Activated CD4-positive, alpha-beta T cell treated with anti-CD3 and anti-CD28 coated beads, Interleukin-2, amount 50 U/mL, for 24 hours (primary cell): ENCODE results near the gene LCNL1.

ENCODE experiments used
- DNase-seq, 2 donors: peaks; one replicate each; pipeline ENCODE4 v3.0.0-alpha.2; 2020; ENCODE audit warnings: low read depth in 1 of 2, low spot score in 1 of 2

LCNL1 gene

GRCh38 chr9:137009217-137009616 is 26.4 kb downstream of the LCNL1 start:
- no peak for DNase-seq

GRCh38 chr9:137009938-137010732 is 27.3 kb downstream of the LCNL1 start:
- DNase-seq = no peak

- DNase-seq = no peak
Measured at GRCh38 chr9:137011156-137011555, 28.4 kb downstream of the LCNL1 start.

- no peak for DNase-seq
Measured at GRCh38 chr9:137011907-137012675, 29.3 kb downstream of the LCNL1 start.

DNA sequence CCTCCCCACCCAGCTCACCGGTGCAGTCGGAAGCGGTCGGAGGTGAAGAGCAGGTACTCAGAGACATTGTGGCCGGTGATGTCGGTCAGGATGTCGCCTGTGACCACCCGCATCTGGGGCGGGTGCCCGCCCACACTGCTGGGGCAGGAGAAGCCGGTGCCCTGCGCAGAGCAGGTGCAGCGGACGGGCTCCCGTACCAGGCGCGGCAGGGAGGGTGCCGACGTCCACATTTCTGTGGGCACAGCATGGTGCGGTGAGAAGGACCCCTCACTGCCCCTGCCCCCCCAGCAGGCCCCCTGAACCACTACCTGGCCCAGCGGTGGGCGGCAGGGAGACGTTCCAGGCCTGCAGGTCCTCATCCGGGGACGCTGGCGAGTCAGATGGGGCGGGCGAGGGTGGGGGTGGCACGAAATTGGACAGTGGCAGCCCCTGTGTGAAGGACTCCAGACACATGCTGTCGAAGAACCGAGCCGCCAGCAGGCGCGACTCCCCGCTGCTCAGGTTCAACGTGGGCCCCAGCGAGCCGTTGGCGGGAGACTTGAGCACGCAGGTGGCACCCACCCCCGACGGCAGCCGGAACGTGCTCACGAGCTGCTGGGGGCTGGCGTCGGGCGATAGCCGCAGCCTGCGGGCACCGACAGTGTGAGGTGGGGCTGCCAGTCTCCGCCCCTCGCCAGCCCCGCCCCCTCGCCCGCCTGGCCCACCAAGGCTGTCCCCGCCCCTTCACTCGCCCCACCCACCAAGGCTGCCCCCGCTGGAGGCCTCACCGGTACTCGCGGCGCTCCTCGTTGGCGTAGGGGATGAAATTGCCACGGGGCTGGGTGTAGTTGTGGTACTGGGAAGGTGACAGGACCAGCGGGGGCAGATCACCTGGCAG is 30.1 kb downstream of the LCNL1 start:
- no peak for DNase-seq

DNA sequence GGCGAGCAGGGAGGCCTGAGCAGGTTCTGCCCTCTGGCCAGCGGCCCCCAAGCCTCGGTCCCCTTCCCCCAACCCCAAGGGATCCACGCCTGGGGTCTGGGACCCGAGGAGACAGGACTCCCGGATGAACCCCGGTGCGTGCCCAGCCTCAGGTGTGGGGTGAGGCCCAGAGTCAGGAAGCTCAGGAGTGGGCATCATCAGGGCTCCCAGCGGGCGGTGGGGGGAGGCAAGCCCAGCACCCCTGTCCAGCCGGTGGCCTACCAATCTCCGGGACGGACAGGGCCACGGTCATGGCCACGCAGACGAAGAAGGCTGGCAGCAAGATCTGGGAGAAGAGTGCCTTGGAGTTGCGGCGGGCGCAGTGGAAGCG is 30.8 kb downstream of the LCNL1 start:
- DNase-seq = no peak

GRCh38 chr9:137014166-137014565 is 31.4 kb downstream of the LCNL1 start:
- DNase-seq = no peak

- no peak for DNase-seq
Measured at GRCh38 chr9:137014776-137015539, 32.2 kb downstream of the LCNL1 start.

- DNase-seq = no peak
Measured at GRCh38 chr9:137015540-137015930, 32.7 kb downstream of the LCNL1 start.

DNA sequence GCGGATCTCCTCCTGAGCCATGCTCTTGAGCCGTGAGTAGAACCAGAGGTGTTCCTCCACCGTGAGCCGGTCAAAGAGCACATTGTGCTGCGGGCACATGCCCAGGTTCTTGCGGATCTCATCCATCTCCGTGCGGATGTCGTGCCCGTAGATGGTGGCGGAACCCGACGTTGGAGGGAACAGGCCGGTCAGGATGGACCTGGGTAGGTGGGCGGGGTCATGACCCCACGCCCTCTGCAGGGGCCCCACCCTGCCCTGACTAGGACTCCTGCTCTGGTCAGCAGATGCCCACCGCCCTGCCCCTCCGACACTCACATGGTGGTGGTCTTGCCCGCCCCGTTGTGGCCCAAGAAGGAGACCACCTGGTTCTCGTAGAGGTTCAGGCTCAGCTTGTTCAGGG is 33.2 kb downstream of the LCNL1 start:
- no peak for DNase-seq

DNA sequence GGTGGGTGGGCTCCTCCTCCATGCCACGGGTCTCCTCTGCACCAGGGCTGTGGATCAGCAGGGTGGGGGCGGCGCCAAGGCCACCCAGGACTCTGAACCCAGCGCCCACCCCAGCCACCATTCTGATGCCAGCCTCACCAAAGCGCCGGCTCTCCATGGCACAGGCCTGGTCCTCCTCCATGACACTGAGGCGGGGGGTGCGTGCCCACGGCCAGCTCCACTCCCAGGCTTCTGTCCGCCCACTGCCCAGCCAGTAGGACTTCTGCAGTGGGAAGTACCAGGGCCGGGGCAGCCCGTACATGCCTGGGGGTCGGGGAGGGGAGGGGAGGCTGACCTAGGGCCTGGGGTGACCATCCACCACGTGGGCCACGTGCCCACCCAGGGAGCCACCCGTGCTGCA is 33.6 kb downstream of the LCNL1 start:
- no peak for DNase-seq

GRCh38 chr9:137017071-137017470 is 34.3 kb downstream of the LCNL1 start:
- DNase-seq = no peak

GRCh38 chr9:137017791-137018497 is 35.2 kb downstream of the LCNL1 start:
- DNase-seq = no peak

DNA sequence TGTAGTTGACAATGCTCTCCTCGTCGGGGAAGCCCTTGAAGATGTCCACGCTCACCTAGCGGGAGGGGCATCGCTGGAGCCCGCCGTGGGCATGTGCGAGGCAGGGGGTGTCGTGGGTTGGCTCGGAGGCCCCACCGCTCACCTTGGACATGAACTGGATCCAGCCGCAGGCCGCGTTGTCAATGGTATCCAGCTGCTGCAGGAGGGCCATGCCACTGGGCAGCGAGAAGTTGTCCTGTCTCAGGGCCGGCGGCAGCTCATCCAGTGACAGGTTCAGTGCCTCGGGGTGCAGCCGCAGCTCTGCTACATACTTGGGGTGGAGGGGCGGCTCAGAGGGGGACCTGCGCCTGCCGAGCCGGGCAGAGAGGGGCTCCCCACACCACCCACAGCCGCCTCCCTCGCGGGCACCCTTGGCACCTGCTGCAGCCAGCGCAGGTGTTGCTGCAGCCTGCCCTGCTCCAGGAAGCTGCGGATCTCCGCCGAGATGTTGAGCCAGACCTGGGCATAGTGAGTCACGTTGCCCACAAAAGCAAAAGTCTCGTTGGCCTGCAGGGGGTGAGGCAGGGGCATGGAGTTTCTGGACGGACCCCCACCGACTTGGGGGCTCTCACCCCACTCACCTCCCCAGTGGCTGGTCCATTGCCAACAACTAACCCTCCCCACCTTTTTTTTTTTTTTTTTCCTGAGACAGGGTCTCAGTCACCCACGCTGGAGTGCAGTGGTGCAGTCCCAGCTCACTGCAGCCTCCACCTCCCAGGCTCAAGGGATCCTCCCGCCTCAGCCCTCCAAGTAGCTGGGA is 36.2 kb downstream of the LCNL1 start:
- DNase-seq = no peak

DNA sequence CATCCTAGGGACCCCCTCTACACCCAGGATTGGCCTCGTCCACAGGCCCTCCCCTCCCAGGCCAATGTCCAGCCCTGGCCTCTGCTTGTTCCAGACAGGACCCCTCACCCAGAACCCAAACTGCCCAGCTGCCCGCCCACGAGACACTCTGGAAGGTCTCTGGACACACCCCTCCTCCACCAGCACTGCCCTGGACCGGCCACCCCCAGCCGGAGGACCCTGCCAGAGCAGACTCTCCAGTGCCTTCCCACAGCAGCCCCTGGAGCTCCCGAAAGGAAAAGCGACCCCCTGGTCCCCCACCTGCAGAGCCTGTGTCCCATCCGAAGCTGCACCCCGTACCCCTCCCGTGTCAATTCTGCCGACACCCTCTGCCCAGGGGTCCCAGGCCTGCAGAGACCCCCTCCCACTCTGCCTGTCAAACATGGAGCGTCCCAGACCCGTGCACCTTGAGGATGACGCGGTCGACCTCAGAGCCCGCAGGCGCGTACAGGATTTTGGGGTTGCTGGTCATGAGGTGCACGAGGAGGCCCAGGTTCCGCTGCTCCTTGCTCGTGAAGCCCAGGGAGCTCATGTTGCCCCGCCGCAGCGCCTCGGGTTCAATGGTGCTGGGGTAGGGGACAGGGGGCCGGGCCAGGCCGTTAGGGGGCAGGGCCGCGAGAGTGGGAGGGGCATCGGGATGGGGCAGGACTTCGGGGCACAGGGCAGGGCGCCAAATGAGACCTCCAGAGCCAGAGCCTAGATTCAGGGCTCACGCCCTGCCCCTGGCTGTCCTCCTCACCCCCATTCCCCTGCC is 37.3 kb downstream of the LCNL1 start:
- no peak for DNase-seq

DNA sequence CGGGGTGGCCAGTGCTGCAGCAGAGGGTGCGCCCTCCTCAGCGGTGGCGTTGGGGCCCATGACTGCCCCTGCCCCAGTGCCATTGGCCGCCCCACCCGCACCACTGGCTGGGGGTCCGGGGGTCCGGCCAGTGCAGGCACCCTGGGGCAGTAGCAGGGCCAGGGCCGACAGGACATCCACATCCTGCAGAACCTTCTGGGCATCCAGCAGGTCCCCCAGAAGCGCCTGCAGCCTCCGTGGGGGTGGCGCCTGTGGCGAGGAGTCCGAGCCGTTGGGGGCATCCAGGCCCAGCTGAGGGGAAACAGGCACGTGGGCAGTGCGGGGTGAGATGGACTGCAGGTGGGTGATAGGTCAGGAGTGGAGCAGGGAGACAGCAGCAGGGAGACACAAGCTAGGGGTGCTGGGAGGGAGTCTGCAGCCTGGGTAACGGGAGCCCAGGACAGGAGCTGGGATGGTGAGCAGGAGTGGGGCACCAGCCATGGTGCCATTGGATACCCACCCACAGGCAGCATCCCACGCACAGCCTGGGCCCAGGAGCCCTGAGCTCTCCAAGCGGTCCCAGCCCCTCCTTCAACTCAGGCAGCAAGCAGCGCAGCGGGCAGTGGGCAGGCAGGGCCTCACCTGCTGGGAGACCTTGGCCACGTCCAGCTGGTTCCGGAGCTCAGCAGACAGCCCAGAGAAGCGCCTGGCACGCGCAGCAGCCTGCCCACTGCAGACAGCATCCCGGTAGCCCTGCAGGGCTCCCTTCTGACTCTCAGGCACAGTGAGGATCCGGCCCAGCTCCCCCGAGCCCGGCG is 38.2 kb downstream of the LCNL1 start:
- no peak for DNase-seq

GRCh38 chr9:137021568-137021978 is 38.8 kb downstream of the LCNL1 start:
- DNase-seq = no peak
